GM23338 (cell line): Measurements from ENCODE around the gene EDEM2. TPM values are rescaled to one million over a fixed set of nuclear protein-coding genes. Genes with fewer than 3 reads are reported as not detected.
A peak's percentile ranks its signal among the peaks of the same experiment; 100 is the strongest.

Source experiments
- ATAC-seq: fragments of 200-7000 bp; cut with Tn5 transposase; 3 replicates; pipeline ENCODE4 v1.9.1; 2020
- DNase-seq: peaks from one replicate; pipeline ENCODE4 v3.0.0-alpha.2; 2015; ENCODE audit warnings: low spot score
- H2AFZ ChIP-seq: fragments of 200-600 bp; sonication (generic); 2 replicates; pipeline ENCODE4 v1.8.0; 2016; ENCODE audit warnings: antibody characterized with exemption, mild to moderate bottlenecking, moderate library complexity
- H3F3A ChIP-seq: fragments of 200-600 bp; sonication (generic); replicated peaks from 2 replicates; pipeline ENCODE4 v1.8.0; 2017; ENCODE audit warnings: antibody characterized with exemption, mixed run types, low read depth
- H3K27ac ChIP-seq: fragments of 200-600 bp; sonication (generic); 2 replicates; pipeline ENCODE4 v1.6.1; 2016; ENCODE audit warnings: low read depth
- H3K27me3 ChIP-seq: fragments of 200-600 bp; sonication (generic); 2 replicates; pipeline ENCODE4 v1.8.0; 2016; ENCODE audit warnings: mild to moderate bottlenecking, mixed run types, moderate library complexity; ENCODE audit not compliant: insufficient read depth
- H3K36me3 ChIP-seq: fragments of 200-600 bp; sonication (generic); 2 replicates; pipeline ENCODE4 v1.8.0; 2016; ENCODE audit warnings: mild to moderate bottlenecking; ENCODE audit not compliant: insufficient read depth
- H3K4me1 ChIP-seq: fragments of 200-600 bp; sonication (generic); 2 replicates; pipeline ENCODE4 v1.8.0; 2016; ENCODE audit warnings: mild to moderate bottlenecking, moderate library complexity; ENCODE audit not compliant: insufficient read depth
- H3K4me2 ChIP-seq: fragments of 200-600 bp; sonication (generic); 2 replicates; pipeline ENCODE4 v1.7.1; 2017; ENCODE audit warnings: mixed run types
- H3K4me3 ChIP-seq: fragments of 200-600 bp; sonication (generic); 2 replicates; pipeline ENCODE4 v1.6.1; 2016; ENCODE audit warnings: mixed run types
- H3K79me2 ChIP-seq: fragments of 200-600 bp; sonication (generic); replicated peaks from 2 replicates; pipeline ENCODE4 v1.8.0; 2017; ENCODE audit warnings: mild to moderate bottlenecking; ENCODE audit not compliant: insufficient read depth
- H3K9me2 ChIP-seq: fragments of 200-600 bp; sonication (generic); 2 replicates; pipeline ENCODE4 v1.8.0; 2017; ENCODE audit not compliant: insufficient read depth
- H4K20me1 ChIP-seq: fragments of 200-600 bp; sonication (generic); replicated peaks from 2 replicates; pipeline ENCODE4 v1.8.0; 2017; ENCODE audit warnings: mild to moderate bottlenecking; ENCODE audit not compliant: insufficient read depth
- H3K27ac Mint-ChIP-seq: 2 replicates; pipeline ENCODE4 v1.8.0; 2020; ENCODE audit warnings: inconsistent platforms, mild to moderate bottlenecking, moderate library complexity, mixed read lengths
- H3K27me3 Mint-ChIP-seq: 3 replicates; pipeline ENCODE4 v1.8.0; 2022; ENCODE audit warnings: low read depth, mild to moderate bottlenecking, moderate library complexity, mixed read lengths, inconsistent platforms; ENCODE audit not compliant: insufficient read depth, poor library complexity
- H3K36me3 Mint-ChIP-seq: 3 replicates; pipeline ENCODE4 v1.8.0; 2021; ENCODE audit warnings: low read depth, mild to moderate bottlenecking, inconsistent platforms, moderate library complexity, mixed read lengths
- H3K4me1 Mint-ChIP-seq: 3 replicates; pipeline ENCODE4 v1.8.0; 2020; ENCODE audit warnings: mild to moderate bottlenecking, inconsistent platforms, mixed read lengths
- H3K4me3 Mint-ChIP-seq: 3 replicates; pipeline ENCODE4 v1.8.0; 2021; ENCODE audit warnings: moderate library complexity, mild to moderate bottlenecking, inconsistent platforms, mixed read lengths
- H3K9me3 Mint-ChIP-seq: 3 replicates; pipeline ENCODE4 v1.8.0; 2020; ENCODE audit warnings: moderate library complexity, mild to moderate bottlenecking, inconsistent platforms, mixed read lengths
- CREB1 ChIP-seq: fragments of 250-450 bp; sonication (Bioruptor Pico); IDR thresholded peaks from 2 replicates; pipeline ENCODE4 v1.5.0; 2020; ENCODE audit warnings: low read depth, mild to moderate bottlenecking, moderate library complexity
- CTCF ChIP-seq, 2 experiments: fragments of 200-600 bp in 1 of 2; sonication (generic) in 1 of 2; conservative IDR thresholded peaks; 2 replicates each; pipeline versions ENCODE4 v1.5.1 to v1.6.1; 2016 to 2017; ENCODE audit warnings: antibody characterized with exemption in 2 of 2, low read depth in 2 of 2, mild to moderate bottlenecking in 2 of 2, moderate library complexity in 1 of 2
- EZH2 ChIP-seq: fragments of 200-600 bp; sonication (generic); IDR thresholded peaks from one replicate; pipeline ENCODE4 v1.8.0; 2017; ENCODE audit warnings: antibody characterized with exemption, mild to moderate bottlenecking, low read depth; ENCODE audit not compliant: unreplicated experiment
- EZH2phosphoT487 ChIP-seq: fragments of 200-600 bp; sonication (generic); IDR thresholded peaks from one replicate; pipeline ENCODE4 v1.8.1; 2018; ENCODE audit warnings: antibody characterized with exemption; ENCODE audit not compliant: unreplicated experiment
- NANOG ChIP-seq: IDR thresholded peaks from 2 replicates; pipeline ENCODE4 v1.6.1; 2016; ENCODE audit warnings: antibody characterized with exemption, borderline replicate concordance
- POLR2AphosphoS5 ChIP-seq: IDR thresholded peaks from 2 replicates; pipeline ENCODE4 v1.6.1; 2016; ENCODE audit warnings: antibody characterized with exemption, low read depth
- ZNF114 ChIP-seq: fragments of 250-450 bp; sonication (Bioruptor Pico); IDR thresholded peaks from 2 replicates; pipeline ENCODE4 v1.5.0; 2020; ENCODE audit warnings: mild to moderate bottlenecking, moderate library complexity
- ZNF331 ChIP-seq: fragments of 250-450 bp; sonication (Bioruptor Pico); IDR thresholded peaks from 2 replicates; pipeline ENCODE4 v1.5.0; 2020; ENCODE audit warnings: low read depth, mild to moderate bottlenecking, moderate library complexity
- polyA plus RNA-seq: library from polyadenylated mRNA; unstranded; fragments of >200 nt; fragmentation: Nextera tagmentation; extraction: Ambion mirVana; gene quantifications from 2 replicates; pipeline ENCODE4 v1.2.1, GENCODE V29; 2016
- total RNA-seq: library from RNA; depleted of rRNA; stranded (reverse); fragments of >200 nt; shearing (Covaris generic); gene quantifications from 2 replicates; pipeline ENCODE4 v1.2.3, GENCODE V29; 2014
- TF ChIP-seq, protein P1 (sequence below): IDR thresholded peaks from 2 replicates; pipeline ENCODE4 v1.6.1; 2016; ENCODE audit warnings: antibody characterized with exemption

Gene EDEM2
- total and polyA plus RNA-seq, 2 experiments from 2014 or later = 13.9 to 25.3 TPM

GRCh38 chr20:35146299-35146919 lies 727 bp downstream of the EDEM2 start (continued):
- no peak for TF ChIP-seq ZNF114 (CRISPR knock-in tag)

GRCh38 chr20:35145141-35145564 lies 2.0 kb downstream of the EDEM2 start:
- H3F3A ChIP-seq = peaks cover 13% of the 10 kb centered on the region
- ATAC-seq = peak; percentile 10
- H3K4me3 Mint-ChIP-seq = peak overlapping the region; percentile 92; the same call in 2 of the 3 replicates

GRCh38 chr20:35144694-35145093 lies 2.4 kb downstream of the EDEM2 start:
- peaks cover 13% of the 10 kb centered on the region for H3K4me1 ChIP-seq
- H3K4me2 ChIP-seq = no peak overlapping the region
- H3F3A ChIP-seq = peaks cover 13% of the 10 kb centered on the region
- H3K27me3 ChIP-seq = no peaks in the 10 kb centered on the region
- Mint-ChIP-seq H3K27me3 (peaks cover 9% of the 10 kb centered on the region), H3K27ac (no peak overlapping the region), H3K4me3 (no peak overlapping the region), H3K9me3 (no peaks in the 10 kb centered on the region), H3K36me3 (peaks cover 9% of the 10 kb centered on the region; the same call in 2 of the 3 replicates), H3K4me1 (peaks cover 16% of the 10 kb centered on the region)
- H4K20me1 ChIP-seq = no peaks in the 10 kb centered on the region; the same call in 1 of the 2 replicates
- no peak overlapping the region for H3K4me3 ChIP-seq
- DNase-seq (no peak), ATAC-seq (no peak)
- no peaks in the 10 kb centered on the region for H3K79me2 ChIP-seq
- H3K9me2 ChIP-seq = no peaks in the 10 kb centered on the region
- H3K27ac ChIP-seq = no peak overlapping the region
- peaks cover 14% of the 10 kb centered on the region for H3K36me3 ChIP-seq
- H2AFZ ChIP-seq = no peak overlapping the region
- no peak for TF ChIP-seq POLR2AphosphoS5
- no peak for TF ChIP-seq ZNF331 (CRISPR knock-in tag)
- no peak for TF ChIP-seq EZH2phosphoT487
- no peak for TF ChIP-seq NANOG
- TF ChIP-seq, protein P1, sequence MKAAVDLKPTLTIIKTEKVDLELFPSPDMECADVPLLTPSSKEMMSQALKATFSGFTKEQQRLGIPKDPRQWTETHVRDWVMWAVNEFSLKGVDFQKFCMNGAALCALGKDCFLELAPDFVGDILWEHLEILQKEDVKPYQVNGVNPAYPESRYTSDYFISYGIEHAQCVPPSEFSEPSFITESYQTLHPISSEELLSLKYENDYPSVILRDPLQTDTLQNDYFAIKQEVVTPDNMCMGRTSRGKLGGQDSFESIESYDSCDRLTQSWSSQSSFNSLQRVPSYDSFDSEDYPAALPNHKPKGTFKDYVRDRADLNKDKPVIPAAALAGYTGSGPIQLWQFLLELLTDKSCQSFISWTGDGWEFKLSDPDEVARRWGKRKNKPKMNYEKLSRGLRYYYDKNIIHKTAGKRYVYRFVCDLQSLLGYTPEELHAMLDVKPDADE = no peak
- TF ChIP-seq CTCF (conservative IDR thresholded peaks at IDR 0.05; ENCODE audit: low read depth in 2 of 2) = no peak
- TF ChIP-seq EZH2 = no peak

More at GRCh38 chr20:35145141-35145564, 2.0 kb downstream of the EDEM2 start:
- Mint-ChIP-seq H3K27me3 (peaks cover 9% of the 10 kb centered on the region), H3K36me3 (peaks cover 9% of the 10 kb centered on the region; the same call in 2 of the 3 replicates), H3K9me3 (no peaks in the 10 kb centered on the region), H3K4me1 (peaks cover 16% of the 10 kb centered on the region), H3K27ac (no peak overlapping the region)
- H3K4me2 ChIP-seq = no peak overlapping the region
- H2AFZ ChIP-seq = no peak overlapping the region
- no peak overlapping the region for H3K4me3 ChIP-seq
- H4K20me1 ChIP-seq = no peaks in the 10 kb centered on the region; the same call in 1 of the 2 replicates
- H3K27me3 ChIP-seq = no peaks in the 10 kb centered on the region
- TF ChIP-seq CREB1 (no peak), CTCF (conservative IDR thresholded peaks at IDR 0.05; ENCODE audit: low read depth in 2 of 2) (peak; percentile 77 to 83)
- no peaks in the 10 kb centered on the region for H3K9me2 ChIP-seq
- no peak overlapping the region for H3K27ac ChIP-seq
- peaks cover 13% of the 10 kb centered on the region for H3K4me1 ChIP-seq
- H3K36me3 ChIP-seq = peaks cover 14% of the 10 kb centered on the region
- DNase-seq = peak; percentile 75
- H3K79me2 ChIP-seq = no peaks in the 10 kb centered on the region
